GM12892 (cell line): Measurements from ENCODE around the gene DLG5.
"Not testable (repeated sequence)": the region's sequence is repeated elsewhere in the genome, so short reads cannot be mapped to it uniquely, and the experiment has no call there.

ENCODE experiments used
- DNase-seq: peaks from one replicate; pipeline ENCODE4 v3.0.0; 2011; ENCODE audit not compliant: insufficient read length
- FAIRE-seq: peaks from 2 replicates; lab custom pipeline; 2011; peaks lifted over from hg19 to GRCh38; lab: Jason Lieb, UNC
- POLR2A ChIP-seq: IDR thresholded peaks from 2 replicates; pipeline ENCODE4 v1.6.1; 2011; ENCODE audit warnings: low read depth, low read length, control low read depth
- POLR2AphosphoS5 ChIP-seq: IDR thresholded peaks from 2 replicates; pipeline ENCODE4 v1.6.1; 2011; ENCODE audit warnings: low read depth, low read length, control low read depth
- TAF1 ChIP-seq: IDR thresholded peaks from 2 replicates; pipeline ENCODE4 v1.6.1; 2011; ENCODE audit warnings: low read depth, mild to moderate bottlenecking, control low read depth, low read length, borderline replicate concordance

The DLG5 gene

DNA sequence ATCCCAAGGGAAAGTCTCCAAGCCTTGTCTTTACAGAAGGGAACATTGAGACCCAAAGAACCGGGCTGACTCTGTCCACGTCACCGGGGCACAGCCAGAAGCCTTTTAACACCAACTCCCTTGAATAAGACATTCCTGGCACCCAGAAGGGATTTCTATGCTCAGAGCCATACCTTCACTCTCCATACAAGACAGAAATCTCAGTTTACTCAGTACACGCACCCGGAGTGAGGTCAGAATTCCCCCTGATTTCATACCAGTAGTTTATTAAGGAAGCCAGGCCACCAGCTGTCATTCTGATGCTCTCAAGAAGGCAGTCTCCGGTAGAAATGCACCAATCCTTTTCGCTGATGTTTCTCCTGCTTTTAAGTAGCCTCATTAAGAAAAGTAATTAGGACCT, 154.7 kb downstream of the DLG5 start:
- no peak for TF ChIP-seq POLR2AphosphoS5
- TF ChIP-seq POLR2A: no peak
- no peak for TF ChIP-seq TAF1
- DNase-seq (no peak), FAIRE-seq (no peak)

DNA sequence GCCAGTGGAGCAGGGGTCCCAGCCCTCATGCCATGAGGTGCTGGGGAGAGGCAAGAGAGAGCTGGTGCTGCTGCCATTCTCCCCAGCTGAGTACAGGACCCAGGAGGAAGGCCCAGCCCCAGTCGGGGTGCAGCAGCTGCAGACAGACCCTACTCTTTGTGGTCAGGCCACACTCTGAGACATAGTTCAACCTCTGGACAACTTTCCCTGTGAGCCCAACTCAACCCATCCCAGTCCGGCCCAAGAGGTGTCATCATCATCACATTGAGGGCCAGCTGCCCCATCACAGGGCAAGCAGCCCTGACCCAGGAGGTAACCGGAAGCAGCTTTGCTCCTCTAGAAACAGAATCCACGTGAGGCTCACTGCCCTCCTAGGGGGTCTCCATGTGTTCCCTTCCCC, 155.1 kb downstream of the DLG5 start:
- FAIRE-seq (peak; percentile 14), DNase-seq (no peak)
- TF ChIP-seq POLR2A: no peak
- no peak for TF ChIP-seq POLR2AphosphoS5
- TF ChIP-seq TAF1: no peak

DNA sequence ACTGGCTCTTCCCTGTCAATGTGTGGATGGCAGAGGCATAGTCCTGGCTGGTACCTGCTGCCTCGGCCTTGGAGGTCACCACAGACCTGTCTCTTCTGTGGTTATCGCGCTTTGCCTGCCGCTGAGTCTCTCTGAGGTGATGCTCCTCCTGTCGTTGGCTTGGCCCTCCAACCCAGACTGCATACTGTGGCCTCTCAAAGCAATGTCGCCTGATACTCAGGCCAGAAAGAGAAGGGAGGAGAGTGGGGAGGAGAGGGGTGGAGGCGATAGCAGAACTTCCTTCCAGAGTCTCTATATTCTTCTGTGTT, 155.7 kb downstream of the DLG5 start:
- TF ChIP-seq POLR2AphosphoS5: no peak
- TF ChIP-seq TAF1: no peak
- no peak for TF ChIP-seq POLR2A
- no peak for FAIRE-seq
- no peak for DNase-seq

DNA sequence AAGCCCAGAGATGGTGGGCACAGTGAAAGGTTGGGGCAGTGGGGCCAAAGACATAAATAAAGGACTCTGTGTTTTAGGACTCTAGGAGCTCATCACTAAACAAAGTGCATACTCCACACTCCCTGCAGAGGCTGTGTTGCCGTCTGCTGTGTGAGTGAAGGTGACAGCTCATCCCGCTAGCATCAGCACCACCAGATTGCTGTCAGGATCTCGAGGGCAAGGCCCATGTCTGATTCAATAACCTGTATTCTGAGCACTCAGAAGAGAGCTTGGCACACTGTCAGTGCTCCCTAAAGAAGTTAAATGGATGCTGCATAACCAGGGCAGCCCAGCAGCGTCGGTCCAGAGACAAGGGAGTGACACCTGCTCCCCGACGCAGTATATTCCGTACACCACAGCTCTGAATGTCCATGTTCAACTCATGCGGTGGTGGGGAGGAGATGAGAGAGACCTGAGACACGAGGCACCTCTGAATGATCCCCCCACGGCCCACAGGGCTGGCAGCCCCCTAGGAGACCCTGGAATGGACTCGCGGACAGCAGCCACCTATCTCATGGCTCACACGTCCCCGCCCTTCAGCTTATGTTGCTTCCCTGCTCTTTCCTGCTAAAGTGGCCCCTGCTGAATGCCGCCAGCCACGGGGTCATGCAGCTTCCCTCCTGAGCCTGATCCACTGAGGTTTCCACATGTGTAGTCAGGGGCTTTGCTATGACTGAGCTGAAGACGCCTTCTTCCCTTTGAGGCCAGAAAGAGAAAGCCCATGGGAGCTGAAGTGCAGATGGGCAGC, 156.3 kb downstream of the DLG5 start:
- TF ChIP-seq TAF1: no peak
- TF ChIP-seq POLR2A: no peak
- no peak for TF ChIP-seq POLR2AphosphoS5
- FAIRE-seq (no peak), DNase-seq (no peak)

DNA sequence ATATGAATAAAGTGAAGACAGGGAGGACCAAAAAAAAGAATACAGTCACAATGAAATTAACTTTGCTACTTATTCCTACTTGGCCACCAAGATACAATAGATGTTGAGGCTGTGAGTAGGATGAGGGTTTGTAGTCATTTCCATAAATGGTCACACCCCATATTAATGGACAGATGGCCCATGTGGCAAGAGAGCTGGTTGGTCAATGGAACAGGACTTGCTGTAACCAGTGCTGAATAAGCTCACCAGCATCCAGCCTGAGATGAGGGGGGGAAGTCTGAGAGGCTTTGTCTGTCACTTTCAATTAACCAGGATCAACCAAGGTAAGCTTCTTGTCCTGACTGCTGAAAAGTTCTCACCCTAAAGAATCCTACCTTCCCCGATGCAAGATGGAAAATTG, 158.5 kb downstream of the DLG5 start:
- DNase-seq (no peak), FAIRE-seq (no peak)
- TF ChIP-seq TAF1 (no peak), POLR2A (no peak), POLR2AphosphoS5 (no peak)

DNA sequence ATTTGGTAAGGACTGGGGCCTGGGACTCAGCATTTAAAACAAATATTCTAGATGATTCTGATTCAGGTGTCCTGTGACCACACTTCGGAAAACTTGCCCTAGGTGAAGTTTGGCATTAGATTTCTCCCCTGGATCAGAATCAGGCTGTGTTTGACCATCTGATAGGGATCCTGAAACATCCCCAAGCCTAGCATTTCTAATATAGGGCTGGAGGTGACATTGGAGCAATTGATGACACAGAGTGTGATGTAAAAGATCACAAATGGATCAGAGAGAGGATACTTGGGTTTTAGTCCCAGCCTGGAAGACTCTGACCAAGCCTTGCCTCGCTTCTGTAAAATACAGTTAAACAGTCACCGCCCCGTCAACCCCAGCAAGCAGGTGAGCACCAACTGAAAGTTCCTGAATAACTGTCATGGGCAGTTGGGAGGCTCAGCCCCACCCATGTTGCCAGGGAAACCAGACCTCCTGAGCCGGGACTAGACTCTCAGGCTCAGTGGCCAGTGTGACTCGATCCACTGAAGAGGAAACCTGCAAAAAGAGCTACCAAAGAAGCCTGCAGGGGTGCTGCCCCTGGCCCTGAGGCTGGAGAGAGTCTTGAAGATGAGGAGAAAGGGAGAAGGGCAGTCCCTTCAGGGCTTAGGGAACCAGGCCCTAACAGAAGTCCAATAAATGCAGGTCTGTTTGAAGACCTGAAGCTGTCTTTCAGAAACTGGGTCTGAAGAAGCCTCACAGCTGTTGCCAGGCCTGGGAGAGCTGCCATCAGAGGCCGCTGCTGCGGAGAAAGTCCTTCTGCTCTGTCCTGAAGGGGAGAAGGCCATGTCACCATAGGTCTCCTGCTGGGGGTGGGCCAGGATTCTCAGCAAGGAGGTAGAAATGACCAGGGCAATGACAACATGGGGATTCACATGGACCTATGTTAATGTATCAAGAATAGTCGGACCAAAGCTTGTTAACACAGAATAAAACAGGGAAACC, 162.8 kb downstream of the DLG5 start:
- no peak for DNase-seq
- no peak for FAIRE-seq
- TF ChIP-seq POLR2A: no peak
- TF ChIP-seq TAF1: no peak
- no peak for TF ChIP-seq POLR2AphosphoS5

DNA sequence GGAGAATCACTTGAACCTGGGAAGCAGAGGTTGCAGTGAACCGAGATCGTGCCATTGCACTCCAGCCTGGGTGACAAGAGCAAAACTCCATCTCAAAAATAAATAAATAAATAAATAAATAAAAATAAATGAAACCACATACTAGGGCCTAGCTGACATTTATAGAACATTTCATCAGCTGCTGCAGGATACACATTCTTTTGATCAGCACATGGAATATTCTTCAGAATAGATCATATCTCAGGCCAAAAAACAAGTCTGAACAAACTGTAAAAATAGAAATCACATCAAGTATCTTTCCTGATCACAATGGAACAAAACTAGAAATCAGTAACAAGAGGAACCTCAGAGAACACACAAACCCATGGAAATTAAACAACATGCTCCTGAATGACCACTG, 168.1 kb downstream of the DLG5 start:
- DNase-seq, FAIRE-seq: not testable (repeated sequence)

DNA sequence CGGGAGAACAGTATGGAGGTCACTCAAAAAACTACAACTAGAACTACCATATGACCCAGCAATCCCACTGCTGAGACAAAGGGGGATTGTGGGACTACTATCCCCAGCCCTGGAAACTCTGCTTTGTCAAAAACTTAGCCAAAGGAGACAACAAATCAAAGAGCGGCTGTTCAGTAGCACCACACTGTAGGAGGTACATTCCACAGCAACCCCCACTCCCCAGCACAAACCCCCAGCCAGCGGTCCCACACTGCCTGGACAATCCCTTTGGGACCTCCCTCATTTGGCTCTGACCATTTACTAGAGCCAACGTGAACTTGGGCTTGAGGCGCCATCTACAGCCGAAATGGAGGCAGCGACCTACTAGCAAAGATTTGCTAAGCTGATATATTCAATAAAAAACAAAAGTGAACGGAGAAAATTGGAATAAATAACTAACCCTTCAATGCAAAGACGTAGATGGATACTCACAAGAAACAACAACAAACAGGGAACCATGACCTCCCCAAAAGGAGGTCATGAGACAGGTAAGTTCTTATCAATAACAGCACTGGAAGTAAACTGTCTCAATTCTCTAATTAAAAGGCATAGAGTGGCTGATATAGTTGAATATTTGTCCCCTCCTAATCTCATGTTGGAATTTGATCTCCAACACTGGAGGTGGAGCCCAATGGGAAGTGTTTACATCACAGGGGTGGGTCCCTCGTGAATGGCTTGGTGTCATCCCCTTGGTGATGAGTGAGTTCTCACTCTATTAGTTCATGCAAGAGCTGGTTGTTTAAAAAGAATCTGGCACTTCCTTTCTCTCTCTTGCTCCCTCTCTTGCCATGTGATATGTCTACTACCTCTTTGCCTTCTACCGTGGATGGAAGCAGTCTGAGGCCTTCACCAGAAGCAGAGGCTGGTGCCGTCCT, 170.0 kb downstream of the DLG5 start:
- no peak for FAIRE-seq
- DNase-seq: no peak
- TF ChIP-seq POLR2A (no peak), POLR2AphosphoS5 (no peak)

DNA sequence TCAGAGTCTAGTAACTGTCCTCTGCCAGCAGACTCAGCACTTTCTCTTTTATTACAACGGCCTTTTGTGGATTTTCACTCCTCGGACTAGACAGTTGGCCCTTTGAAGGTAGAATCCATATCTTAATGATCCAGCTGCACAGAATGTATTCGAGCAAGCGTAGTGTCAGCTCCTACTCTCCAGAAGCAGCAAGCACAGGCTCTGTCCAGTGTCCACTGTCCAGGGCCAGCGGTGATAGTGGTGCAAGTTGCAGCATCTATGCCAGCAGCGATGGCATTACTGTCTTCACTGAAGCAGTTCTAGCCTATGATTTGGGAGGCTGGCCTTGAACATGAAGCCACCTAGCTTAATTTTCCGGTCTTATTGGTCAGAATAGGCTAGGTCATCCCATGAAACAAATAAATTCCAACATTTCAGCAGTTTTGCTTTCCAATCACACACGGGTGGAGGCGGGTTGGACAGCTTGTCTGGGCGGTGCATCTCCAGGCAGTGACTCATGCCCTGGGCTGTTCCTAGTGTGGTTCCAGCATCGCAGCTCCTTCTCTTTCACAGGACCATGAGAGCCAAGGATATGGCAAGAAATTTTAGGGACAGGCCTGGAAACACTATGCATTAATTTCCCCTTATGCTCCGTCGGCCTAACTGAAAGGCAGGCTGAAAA, 180.4 kb downstream of the DLG5 start:
- TF ChIP-seq POLR2A (no peak), POLR2AphosphoS5 (no peak), TAF1 (no peak)
- DNase-seq (no peak), FAIRE-seq (no peak)

DNA sequence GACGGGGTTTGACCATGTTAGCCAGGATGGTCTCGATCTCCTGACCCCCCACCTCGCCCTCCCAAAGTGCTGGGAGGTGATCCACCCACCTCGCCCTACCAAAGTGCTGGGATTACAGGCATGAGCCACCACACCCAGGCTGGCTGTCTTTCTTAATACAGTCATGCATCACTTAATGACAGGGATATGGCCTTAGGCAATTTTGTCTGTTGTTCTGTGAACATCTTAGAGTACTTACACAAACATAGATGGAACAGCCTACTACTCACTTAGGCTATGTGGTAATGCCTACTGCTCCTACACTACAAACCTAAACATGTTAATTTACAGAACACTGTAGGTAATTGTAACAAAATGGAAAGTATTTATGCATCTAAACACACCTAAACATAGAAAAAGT, 182.3 kb downstream of the DLG5 start:
- FAIRE-seq (no peak), DNase-seq (no peak)
- TF ChIP-seq TAF1: no peak
- no peak for TF ChIP-seq POLR2A
- TF ChIP-seq POLR2AphosphoS5: no peak

DNA sequence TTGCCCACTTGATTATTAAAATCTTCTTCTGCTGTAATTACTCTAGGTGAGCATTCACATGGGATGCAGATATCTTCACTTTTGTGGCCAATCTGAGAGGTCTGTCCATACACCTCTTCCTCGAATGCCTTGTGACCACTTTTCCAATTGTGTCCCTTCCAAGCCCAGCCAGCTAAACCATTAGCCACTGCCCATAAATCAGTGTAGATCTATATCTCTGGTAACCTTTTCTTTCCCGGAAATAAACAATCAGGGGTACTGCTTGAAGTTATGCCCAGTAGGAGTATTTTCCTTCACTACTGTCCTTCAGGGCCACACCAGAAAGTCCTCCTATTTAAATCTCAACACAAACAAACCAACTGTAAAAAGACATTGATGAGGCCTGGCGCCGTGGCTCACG, 184.4 kb downstream of the DLG5 start:
- no peak for TF ChIP-seq POLR2A
- no peak for TF ChIP-seq POLR2AphosphoS5
- no peak for TF ChIP-seq TAF1
- FAIRE-seq (no peak), DNase-seq (no peak)
